Activated CD4-positive, alpha-beta T cell treated with anti-CD3 and anti-CD28 coated beads, Interleukin-2, amount 50 U/mL, for 1 hour (primary cell): Measurements from ENCODE around the gene TYSND1.
"Not testable (repeated sequence)": the region's sequence is repeated elsewhere in the genome, so short reads cannot be mapped to it uniquely, and the experiment has no call there.

Source experiments
- DNase-seq: peaks from one replicate; pipeline ENCODE4 v3.0.0-alpha.2; 2020

Gene TYSND1

GRCh38 chr10:70131560-70131937 is 15.0 kb downstream of the TYSND1 start:
- DNase-seq = no peak

GRCh38 chr10:70130878-70131559 is 15.5 kb downstream of the TYSND1 start:
- no peak for DNase-seq

DNA sequence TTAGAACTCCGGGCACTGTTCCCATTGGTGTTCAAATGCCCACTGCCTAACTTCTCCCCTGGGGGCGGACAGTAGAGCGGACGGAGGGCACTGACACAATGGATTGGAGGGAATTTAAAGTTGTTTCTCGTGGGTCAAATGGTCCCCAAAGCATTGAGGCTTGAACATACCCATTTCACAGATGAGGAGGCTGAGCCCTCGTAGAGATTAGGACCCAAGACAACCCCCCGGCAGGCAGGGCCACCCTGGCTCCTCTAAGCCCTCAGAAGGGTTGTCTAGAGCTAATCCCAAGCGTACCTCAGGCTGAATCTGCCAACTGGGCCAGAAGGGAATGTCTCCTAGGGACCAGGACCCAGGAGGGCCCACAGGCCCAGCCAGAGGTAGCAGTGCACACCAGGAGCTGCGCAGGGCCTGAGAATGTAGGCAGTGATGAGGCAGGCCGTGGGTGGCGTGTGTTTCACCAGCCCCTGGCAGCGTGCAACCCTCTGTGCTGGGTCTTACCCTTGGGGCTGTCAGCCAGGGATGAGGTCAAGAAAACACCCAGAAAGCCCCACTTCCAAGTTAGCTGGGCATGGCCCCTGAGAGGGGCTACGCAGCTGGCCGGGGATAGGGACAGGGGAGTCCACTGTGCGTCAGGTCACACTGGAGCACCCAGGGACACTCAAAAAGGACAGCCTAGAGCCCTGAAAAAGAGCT is 19.7 kb downstream of the TYSND1 start:
- no peak for DNase-seq

GRCh38 chr10:70125918-70126552 is 20.5 kb downstream of the TYSND1 start:
- DNase-seq = no peak

DNA sequence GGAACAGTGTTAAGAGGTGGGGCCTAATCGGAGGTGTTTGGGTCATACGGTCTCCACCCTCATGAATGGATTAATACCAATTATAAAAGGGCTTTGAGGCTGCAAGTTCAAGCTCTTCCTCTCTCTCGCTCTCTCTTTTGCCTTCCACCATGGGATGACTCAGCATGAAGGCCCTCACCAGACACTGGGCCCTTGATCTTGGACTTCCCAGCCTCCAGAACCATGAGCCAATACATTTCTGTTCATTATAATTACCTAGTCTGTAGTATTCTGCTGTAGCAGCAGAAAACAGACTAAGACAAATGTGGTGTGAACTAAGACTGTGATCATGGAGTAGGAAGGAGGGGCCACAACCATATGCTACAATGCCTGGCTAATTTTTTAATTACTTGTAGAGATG is 21.6 kb downstream of the TYSND1 start:
- no peak for DNase-seq

- DNase-seq = no peak
Observed at GRCh38 chr10:70124415-70124814, 22.1 kb downstream of the TYSND1 start.

- no peak for DNase-seq
Observed at GRCh38 chr10:70123817-70124216, 22.7 kb downstream of the TYSND1 start.

- DNase-seq = not testable (repeated sequence)
Observed at GRCh38 chr10:70123166-70123565, 23.3 kb downstream of the TYSND1 start.

GRCh38 chr10:70122742-70123141 is 23.8 kb downstream of the TYSND1 start:
- no peak for DNase-seq

- no peak for DNase-seq
Observed at GRCh38 chr10:70121281-70121949, 25.1 kb downstream of the TYSND1 start.

GRCh38 chr10:70120417-70120816 is 26.1 kb downstream of the TYSND1 start:
- no peak for DNase-seq

DNA sequence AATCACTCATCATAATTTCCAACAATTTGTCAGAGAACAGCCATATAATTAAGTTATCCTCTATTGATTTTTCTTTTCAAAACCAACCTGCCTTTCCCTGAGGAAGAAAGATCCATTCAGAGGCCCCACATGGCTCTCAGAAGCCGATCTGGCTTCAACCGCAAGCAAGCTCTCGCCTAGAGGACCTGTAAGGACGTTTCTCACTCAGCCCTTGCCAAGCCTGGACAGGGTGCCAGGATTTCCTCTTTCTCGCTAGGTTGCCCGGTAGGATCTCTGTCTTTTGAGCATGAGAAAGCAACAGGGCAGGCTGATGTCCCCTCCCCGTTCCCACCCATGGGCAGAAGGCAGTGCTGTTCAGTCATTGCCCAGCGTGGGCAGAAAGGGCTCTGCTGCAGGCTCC is 26.9 kb downstream of the TYSND1 start:
- DNase-seq = no peak

- no peak for DNase-seq
Observed at GRCh38 chr10:70119197-70119596, 27.3 kb downstream of the TYSND1 start.

DNA sequence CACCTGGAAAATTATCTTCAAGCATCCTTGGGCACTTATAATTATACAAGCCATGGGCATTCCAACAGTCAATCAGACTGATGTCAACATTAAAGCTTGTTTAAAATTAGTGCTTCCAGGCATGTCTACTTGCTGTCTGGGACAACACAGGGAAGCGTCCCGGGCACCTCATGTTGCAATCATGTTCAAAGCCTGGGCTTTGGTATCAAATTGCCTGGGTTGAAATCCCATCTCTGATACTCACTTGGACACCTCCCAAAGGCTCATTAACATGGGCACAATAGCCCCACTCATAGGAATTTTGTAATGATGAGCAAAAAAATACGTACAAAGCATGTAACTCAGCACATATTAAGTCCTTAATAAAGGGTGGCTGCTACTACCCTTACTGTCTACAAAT is 28.3 kb downstream of the TYSND1 start:
- DNase-seq = no peak

DNA sequence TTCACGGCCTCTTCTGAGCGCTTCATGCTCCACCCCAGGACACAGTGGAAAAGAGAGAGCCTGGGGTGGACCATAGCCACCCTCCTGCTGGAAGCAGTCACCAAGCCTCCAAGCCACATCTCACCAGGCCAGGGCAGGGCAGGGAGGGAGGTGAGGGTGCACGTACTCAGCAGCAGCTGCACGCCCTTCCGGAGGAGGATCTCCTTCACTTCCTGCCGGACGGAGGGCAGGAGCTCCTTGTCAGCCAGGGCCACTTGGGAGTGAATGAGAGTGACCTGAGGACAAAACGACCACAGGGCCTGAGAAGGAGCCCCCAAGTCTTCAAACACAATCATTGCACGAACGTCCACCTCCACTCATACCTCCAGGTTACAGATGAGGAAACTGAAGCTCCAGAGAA is 28.9 kb downstream of the TYSND1 start:
- DNase-seq = no peak

GRCh38 chr10:70115948-70116682 is 30.4 kb downstream of the TYSND1 start:
- DNase-seq = peak; percentile 53

DNA sequence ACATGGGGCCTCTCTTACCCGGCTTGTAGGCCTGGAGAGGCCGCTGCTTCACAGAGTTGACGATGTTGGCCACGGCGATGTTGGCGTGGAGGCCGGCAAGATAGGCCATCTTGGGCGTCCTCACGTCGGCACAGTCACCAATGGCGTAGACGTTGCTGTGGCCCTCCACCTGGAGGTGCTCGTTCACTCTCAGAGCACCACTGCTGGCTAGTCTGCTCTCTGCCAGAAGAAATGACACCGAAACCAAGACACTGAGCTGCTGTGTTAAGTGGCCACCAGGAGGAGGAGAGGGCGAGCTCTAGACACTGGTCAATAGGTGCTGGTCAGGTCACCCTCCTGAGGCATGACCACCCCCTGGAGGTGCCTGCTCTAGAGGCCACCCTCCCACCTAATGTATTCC is 31.6 kb downstream of the TYSND1 start:
- DNase-seq = no peak

- no peak for DNase-seq
Observed at GRCh38 chr10:70112071-70112470, 34.4 kb downstream of the TYSND1 start.

DNA sequence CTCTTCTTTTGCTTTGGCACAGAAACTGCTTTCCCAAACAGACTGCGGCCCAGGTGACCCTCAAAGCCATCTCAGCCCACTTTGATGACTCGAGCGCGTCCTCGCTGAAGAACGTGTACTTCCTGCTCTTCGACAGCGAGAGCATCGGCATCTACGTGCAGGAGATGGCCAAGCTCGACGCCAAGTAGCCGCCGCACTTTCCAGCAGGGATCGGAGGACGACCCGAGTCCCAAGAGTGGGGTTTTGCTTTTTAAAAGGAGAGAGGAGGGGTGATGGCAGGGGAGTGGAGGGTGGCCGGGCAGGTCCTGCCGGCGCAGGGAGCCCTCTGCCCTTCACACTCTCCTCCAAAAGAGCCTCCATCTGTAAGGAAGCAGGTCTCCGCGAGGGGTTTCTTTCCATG is 35.0 kb downstream of the TYSND1 start:
- no peak for DNase-seq

GRCh38 chr10:70109064-70109729 is 37.3 kb downstream of the TYSND1 start:
- DNase-seq = no peak

DNA sequence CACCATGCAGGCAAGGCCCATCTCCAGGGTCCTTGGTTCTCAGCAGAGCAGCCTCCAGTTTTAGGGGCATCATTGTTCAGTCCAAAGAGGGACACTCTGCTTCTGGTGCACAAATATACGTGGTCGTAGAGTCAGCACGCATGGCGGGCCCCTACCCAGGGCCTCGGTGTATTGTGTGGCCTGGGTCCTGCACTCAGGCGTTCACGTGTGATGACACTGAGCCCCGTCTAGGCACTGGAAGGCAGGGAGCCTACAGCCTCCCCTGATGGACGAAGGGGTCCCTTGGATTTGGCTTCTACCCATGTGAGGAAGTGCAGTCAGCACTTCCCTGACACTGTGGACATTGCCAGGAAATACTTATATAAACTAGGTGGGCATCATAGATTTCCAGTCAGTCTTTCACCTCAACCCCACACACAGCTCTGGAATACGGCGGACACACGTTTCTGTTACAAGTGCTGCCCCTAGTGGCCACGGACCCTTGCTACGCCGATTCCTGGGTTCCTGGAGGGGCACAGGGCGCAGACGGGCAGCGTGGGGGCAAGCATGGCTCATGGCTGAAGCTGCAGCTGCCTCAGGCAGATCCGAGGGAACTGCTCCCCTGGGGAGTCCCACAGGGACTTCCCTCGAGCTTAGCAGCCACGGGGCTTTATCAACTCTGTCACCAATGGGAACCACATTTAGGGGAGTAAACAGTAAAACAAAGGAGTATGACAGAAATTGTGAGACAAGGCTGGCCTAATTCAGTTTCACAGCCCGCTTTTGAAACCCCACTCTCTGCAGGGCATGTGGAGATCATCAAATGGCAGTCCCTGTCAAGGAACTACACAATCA is 39.3 kb downstream of the TYSND1 start:
- DNase-seq = no peak

GRCh38 chr10:70101668-70102067 is 44.8 kb downstream of the TYSND1 start:
- no peak for DNase-seq
